ENCODE results near the gene TUBGCP6.
A peak's percentile ranks its signal among the peaks of the same experiment; 100 is the strongest.

Gene TUBGCP6

DNA sequence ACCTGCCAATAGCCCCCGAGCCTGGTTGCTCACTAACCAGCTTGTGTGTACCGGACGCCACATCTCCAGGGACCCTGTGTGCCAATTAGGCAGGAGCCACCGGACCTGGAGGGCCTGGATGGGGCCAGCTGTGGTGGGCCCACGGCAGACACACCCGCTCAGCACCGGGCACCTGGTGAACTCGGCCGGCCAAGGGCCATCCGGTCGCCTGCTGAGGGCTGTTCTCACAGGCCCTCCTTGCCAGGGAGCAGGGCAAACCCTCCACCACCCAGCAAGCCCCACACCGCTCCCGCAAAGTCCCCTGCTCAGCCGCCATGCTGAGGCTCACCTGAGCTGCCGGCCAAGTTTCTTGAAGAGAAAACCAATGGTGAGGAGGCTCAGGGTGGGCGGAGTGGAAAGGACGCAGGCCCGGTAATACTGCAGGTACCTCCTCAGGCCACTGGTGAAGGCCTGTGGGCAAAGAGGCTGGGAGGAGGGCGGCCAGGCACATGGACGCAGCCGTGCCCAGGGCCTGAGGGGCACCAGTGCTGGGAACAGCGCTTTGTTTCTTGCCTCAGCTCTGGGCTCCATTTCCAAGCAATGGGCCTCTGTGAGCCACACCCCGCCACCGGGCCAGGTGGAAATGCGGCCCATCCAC, 17.1 kb downstream of the TUBGCP6 start:
- H3K4me1 Mint-ChIP-seq = no peaks in the 10 kb centered on the region
- no peaks in the 10 kb centered on the region for H3K9me3 Mint-ChIP-seq
- H3K27ac Mint-ChIP-seq = no peak overlapping the region
- H3K27me3 Mint-ChIP-seq = no peaks in the 10 kb centered on the region
- no peak overlapping the region for H3K4me3 Mint-ChIP-seq
- H3K36me3 Mint-ChIP-seq = peaks cover 5% of the 10 kb centered on the region

DNA sequence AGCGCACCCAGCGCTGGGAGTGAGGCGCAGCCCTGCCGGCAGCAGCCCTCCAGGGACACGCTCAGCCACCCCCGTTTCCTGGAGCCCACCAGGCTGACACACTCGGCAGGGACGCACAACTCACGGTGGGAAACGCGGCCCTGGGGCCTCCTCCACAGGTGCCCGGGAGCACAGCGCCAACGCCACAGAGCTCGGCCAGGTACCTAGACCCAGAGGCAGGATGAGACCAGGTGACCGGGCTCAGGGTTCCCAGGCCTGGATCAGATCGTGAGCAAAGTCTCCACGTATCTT, 18.0 kb downstream of the TUBGCP6 start:
- H3K27ac Mint-ChIP-seq = no peak overlapping the region
- no peaks in the 10 kb centered on the region for H3K4me1 Mint-ChIP-seq
- H3K36me3 Mint-ChIP-seq = peaks cover 5% of the 10 kb centered on the region
- no peaks in the 10 kb centered on the region for H3K9me3 Mint-ChIP-seq
- H3K4me3 Mint-ChIP-seq = no peak overlapping the region
- no peaks in the 10 kb centered on the region for H3K27me3 Mint-ChIP-seq

DNA sequence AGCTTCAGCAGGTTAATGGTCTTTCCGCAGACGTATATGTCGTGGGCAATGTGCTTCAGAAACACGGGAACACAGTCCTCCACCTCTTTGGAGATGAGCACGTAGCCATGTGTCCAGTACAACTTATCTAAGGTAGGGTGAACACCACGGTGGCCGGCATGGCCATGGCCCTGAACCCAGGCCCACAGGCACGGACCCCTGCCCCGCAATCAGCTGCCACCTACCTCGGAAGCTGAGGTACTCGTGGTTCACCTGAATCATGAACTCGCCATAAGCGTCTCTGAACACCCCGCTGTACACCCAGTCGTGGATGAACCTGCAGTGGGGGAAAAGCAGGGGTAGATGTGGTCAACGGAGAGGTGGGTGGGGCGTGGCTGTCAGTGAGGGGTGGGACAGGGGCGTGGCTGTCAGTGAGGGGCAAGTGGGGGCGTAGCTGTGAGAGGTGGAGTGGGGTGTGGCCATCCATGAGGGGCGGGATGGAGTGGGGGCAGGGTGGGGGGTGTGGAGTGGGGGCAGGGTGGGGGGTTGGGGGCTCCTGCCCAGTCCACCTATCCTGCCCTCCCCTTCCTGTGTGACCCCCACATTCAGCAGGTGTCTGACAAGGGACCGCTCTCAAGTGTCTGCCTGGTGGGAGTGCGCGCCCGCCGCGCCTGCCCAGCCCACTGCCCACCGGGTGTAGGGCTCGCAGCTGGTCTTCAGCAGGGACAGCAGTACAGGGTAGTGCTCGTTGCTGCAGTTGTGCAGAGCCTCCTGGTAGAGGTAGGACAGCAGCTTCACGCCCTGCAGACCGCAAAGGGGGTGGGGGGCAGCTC, 18.6 kb downstream of the TUBGCP6 start:
- H3K27ac Mint-ChIP-seq = no peak overlapping the region
- H3K27me3 Mint-ChIP-seq = no peaks in the 10 kb centered on the region
- H3K36me3 Mint-ChIP-seq = peaks cover 5% of the 10 kb centered on the region
- no peaks in the 10 kb centered on the region for H3K4me1 Mint-ChIP-seq
- no peak overlapping the region for H3K4me3 Mint-ChIP-seq
- H3K9me3 Mint-ChIP-seq = no peaks in the 10 kb centered on the region

DNA sequence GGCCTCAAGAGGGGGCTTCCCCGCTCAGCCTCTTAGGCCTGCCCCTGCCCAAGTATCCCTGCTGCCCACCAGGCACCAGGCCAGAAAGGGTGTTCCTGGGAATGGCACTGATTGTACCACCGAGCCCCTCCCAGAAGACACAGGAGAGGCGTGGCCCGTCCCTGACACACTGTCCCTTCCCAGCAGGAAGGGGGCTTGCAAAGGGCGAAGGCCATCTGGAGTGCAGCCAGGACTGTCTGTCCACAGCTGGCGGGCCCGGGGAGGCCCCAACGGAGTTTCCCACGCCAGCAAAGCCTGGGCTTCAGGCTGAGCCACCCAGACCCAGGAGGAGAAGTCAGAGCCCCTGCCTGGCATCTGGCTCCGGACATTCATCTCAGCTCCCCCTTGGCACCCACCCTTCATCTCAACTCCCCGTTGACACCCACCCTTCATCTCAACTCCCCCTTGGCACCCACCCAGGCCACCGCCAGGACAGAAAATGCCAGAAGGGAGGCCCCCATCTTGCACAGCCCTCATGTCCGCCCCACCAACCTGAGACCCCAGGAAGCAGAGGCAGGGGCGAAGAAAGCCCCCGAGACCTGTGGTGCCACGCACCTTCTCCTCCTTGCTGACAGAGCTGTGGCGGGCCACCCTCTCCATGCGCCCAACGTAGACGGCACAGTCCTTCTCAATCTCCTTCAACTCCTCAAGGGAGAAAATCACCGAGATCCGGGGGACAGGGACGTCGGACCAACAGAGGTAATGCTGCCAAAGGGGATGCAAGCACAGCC, 19.4 kb downstream of the TUBGCP6 start:
- H3K4me3 Mint-ChIP-seq = no peak overlapping the region
- H3K36me3 Mint-ChIP-seq = peaks cover 5% of the 10 kb centered on the region
- H3K9me3 Mint-ChIP-seq = no peaks in the 10 kb centered on the region

DNA sequence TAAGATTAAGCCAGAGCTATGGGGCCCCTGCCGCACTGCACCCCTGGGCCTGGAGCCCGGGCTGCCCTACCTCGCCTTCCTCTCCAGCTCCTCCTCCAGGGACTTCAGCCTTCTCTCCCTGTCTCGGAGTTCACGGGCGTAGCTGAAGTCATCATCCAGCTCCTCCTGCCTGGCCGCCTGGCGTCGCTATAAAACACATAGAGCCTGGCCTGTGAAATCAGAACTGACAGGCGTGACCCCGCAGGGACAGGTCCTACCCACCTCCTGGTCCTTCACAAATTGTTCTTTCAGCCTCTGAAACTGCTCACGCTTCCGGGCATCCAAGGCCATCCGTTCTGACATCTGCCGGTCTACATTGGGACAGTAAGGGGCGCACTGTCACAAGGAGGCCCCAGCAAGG, 20.8 kb downstream of the TUBGCP6 start:
- Mint-ChIP-seq H3K4me1 (no peaks in the 10 kb centered on the region), H3K9me3 (no peaks in the 10 kb centered on the region), H3K27me3 (no peaks in the 10 kb centered on the region), H3K4me3 (no peak overlapping the region), H3K36me3 (peaks cover 5% of the 10 kb centered on the region), H3K27ac (peak overlapping the region; percentile 30)

More for the DNA sequence above, 19.4 kb downstream of the TUBGCP6 start:
- Mint-ChIP-seq H3K27ac (no peak overlapping the region), H3K4me1 (no peaks in the 10 kb centered on the region), H3K27me3 (no peaks in the 10 kb centered on the region)

DNA sequence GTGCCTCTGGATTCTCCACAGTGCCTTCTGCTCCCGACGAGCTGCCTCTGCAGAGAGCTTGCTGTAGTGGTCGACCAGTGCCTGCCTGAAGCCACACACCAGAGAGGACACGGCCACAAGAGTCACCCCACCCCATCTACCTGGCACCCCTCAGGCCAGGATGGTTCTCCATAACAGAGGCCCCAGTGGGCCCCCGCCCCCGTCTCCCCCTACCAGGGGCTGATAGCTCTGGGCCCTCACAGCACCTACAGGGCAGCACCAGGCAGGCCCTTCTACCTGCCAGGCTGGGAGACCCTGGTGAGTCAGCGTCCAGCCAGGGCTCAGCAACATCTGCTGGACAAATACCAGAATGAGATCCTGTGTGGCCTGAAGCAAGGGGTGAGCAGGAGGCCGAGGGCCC, 22.3 kb downstream of the TUBGCP6 start:
- no peaks in the 10 kb centered on the region for H3K9me3 Mint-ChIP-seq

GRCh38 chr22:50221410-50222300, 23.2 kb downstream of the TUBGCP6 start:
- no peaks in the 10 kb centered on the region for H3K27me3 Mint-ChIP-seq
- peaks cover 5% of the 10 kb centered on the region for H3K36me3 Mint-ChIP-seq
- no peaks in the 10 kb centered on the region for H3K4me1 Mint-ChIP-seq
- H3K4me3 Mint-ChIP-seq = no peak overlapping the region
- H3K27ac Mint-ChIP-seq = no peak overlapping the region
- no peaks in the 10 kb centered on the region for H3K9me3 Mint-ChIP-seq

More for the DNA sequence above, 22.3 kb downstream of the TUBGCP6 start:
- H3K27ac Mint-ChIP-seq = no peak overlapping the region
- peaks cover 5% of the 10 kb centered on the region for H3K36me3 Mint-ChIP-seq
- H3K4me3 Mint-ChIP-seq = no peak overlapping the region
- H3K27me3 Mint-ChIP-seq = no peaks in the 10 kb centered on the region
- no peaks in the 10 kb centered on the region for H3K4me1 Mint-ChIP-seq

DNA sequence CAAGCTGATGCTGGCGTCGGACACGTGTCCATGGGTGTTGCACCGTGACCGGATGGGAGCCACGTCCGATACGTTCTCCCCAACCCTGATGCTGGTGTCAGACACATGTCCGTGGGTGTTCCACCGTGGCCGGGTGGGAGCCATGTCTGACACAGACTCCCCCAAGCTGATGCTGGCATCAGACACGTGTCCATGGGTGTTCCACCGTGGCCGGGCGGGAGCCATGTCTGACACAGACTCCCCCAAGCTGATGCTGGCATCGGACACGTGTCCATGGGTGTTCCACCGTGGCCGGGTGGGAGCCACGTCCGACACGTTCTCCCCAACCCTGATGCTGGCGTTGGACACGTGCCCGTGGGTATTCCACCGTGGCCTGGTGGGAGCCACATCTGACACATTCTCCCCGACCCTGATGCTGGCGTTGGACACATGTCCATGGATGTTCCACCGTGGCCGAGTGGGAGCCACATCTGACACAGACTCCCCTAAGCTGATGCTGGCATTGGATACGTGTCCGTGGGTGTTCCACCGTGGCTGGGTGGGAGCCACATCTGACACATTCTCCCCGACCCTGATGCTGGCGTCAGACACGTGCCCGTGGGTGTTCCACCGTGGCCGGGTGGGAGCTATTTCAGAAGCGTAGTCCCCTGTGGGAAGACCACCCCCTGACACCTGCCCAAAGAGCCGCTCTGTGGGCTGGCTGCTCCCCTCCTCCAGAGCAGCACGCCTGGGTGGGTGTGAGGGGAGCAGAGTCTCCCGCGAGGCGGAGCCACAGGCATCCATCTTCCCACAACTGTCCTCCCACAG, 24.0 kb downstream of the TUBGCP6 start:
- H3K27me3 Mint-ChIP-seq = no peaks in the 10 kb centered on the region
- no peaks in the 10 kb centered on the region for H3K9me3 Mint-ChIP-seq
- H3K4me1 Mint-ChIP-seq = no peaks in the 10 kb centered on the region
- no peak overlapping the region for H3K4me3 Mint-ChIP-seq
- H3K36me3 Mint-ChIP-seq = peaks cover 5% of the 10 kb centered on the region
- H3K27ac Mint-ChIP-seq = no peak overlapping the region

GRCh38 chr22:50219800-50220602, 24.8 kb downstream of the TUBGCP6 start:
- H3K27ac Mint-ChIP-seq = no peak overlapping the region

GRCh38 chr22:50218996-50219727, 25.7 kb downstream of the TUBGCP6 start:
- Mint-ChIP-seq H3K27ac (no peak overlapping the region), H3K9me3 (no peaks in the 10 kb centered on the region), H3K4me1 (peaks cover 5% of the 10 kb centered on the region), H3K27me3 (no peaks in the 10 kb centered on the region), H3K4me3 (no peak overlapping the region), H3K36me3 (peaks cover 4% of the 10 kb centered on the region)

More at GRCh38 chr22:50219800-50220602, 24.8 kb downstream of the TUBGCP6 start:
- Mint-ChIP-seq H3K36me3 (peaks cover 5% of the 10 kb centered on the region), H3K4me1 (peaks cover under 1% of the 10 kb centered on the region), H3K4me3 (no peak overlapping the region), H3K9me3 (no peaks in the 10 kb centered on the region), H3K27me3 (no peaks in the 10 kb centered on the region)

DNA sequence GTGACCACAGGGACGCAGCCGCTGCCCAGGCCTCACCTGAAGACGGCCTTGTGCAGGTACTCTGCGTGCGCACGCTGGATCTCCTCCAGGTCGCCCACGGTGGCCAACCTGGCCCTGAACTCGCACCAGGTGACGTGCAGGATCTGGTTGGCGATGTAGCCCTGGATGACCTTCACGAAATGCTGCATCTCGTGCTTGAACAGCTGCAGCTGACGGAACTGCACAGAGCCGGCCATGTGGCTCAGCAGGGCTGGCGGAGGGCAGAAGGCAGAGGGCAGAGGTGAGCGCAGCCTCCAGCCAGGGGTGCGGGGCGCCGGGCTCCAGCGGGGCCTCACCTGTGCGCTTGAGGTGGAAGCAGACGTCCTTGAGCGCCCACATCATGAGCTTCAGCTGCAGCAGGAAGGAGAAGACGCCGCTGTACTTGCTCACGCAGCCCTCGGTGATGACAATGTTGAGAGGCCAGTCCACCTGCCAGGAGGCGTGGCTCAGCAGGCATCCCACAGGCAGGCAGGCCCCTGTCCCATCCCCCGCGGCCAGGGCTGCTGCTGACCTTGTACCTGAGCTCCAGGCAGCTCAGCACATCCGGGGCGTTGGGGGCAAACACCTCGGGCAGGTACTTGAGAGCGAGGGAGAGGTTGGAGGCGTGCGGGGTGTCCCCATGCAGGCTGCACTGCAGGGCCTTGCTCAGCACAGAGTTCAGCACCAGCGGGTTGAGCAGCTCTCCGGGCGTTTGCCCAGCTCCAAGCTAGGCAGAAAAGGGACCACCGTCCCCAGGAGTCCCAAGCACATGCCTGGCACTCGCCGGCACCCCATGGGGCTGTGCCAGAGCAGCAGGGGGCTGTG, 26.4 kb downstream of the TUBGCP6 start:
- Mint-ChIP-seq H3K4me1 (peaks cover 11% of the 10 kb centered on the region), H3K27ac (no peak overlapping the region), H3K9me3 (no peaks in the 10 kb centered on the region), H3K4me3 (no peak overlapping the region), H3K27me3 (no peaks in the 10 kb centered on the region), H3K36me3 (peaks cover 3% of the 10 kb centered on the region)

DNA sequence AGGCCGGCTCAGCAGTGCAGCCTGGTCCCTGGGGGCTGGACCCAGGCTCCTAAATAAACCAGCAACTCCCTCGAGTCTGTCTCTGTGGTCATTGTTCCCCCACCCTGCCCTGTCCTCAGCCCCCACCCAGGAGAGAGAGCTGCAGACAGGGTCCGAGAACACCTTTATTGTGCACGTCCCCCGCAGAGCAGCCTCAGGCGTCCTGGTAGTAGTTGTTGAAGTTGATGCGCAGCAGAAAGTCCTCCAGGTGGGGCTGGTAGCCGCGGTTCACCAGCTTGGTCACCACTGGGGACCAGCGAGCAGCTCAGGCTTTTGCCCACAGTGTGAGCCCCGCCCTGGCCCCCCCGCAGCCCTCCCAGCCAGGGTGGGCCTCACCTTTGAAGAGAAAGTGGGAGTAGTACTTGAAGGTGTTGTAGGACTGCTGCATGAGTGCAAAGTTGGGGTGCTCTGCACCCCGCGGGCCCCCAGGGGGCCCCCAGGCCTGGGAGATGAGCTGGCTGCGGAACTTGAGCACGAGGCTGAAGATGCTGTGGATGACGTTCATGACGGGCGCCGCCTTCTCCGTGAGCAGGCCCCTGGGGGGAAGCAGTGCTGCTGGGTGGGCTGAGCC, 27.2 kb downstream of the TUBGCP6 start:
- Mint-ChIP-seq H3K27me3 (no peaks in the 10 kb centered on the region), H3K4me3 (no peak overlapping the region), H3K4me1 (peaks cover 18% of the 10 kb centered on the region), H3K9me3 (no peaks in the 10 kb centered on the region), H3K36me3 (peaks cover 6% of the 10 kb centered on the region), H3K27ac (no peak overlapping the region)

Data from activated naive CD4-positive, alpha-beta T cell treated with anti-CD3 and anti-CD28 coated beads, Interleukin-2, amount 50 U/mL, for 24 hours (primary cell).